T-cell (primary cell): ENCODE measurements around the gene MYH11. TPM values are rescaled to one million over a fixed set of nuclear protein-coding genes. Genes with fewer than 3 reads are reported as not detected.
A peak's percentile ranks its signal among the peaks of the same experiment; 100 is the strongest.

ENCODE experiments used
- ATAC-seq, 4 experiments: fragments of 200-7000 bp in 3 of 4; fragments of 150-1000 bp in 1 of 4; cut with Tn5 transposase; replicated peaks in 1 of 4; 1 replicate in 3 of 4; 2 replicates in 1 of 4; pipeline ENCODE4 v1.10.0; 2021; ENCODE audit warnings: moderate library complexity in 3 of 4, mild to moderate bottlenecking in 2 of 4, moderate number of reproducible peaks in 1 of 4
- CTCF ChIA-PET, 2 donors: fragments of 300-600 bp; sonication (Branson Sonifier 250); formaldehyde crosslinking; loops; one replicate each; lab custom pipeline; 2022; ENCODE audit warnings: antibody characterized with exemption in 2 of 2; lab: Charles Lee
- POLR2A ChIA-PET, 2 donors: fragments of 300-600 bp; sonication (Branson Sonifier 250); formaldehyde crosslinking; loops; one replicate each; lab custom pipeline; 2022; ENCODE audit warnings: antibody characterized with exemption in 2 of 2; lab: Charles Lee
- DNase-seq, 35 experiments: peaks; one replicate each; pipeline versions ENCODE4 v3.0.0 to v3.0.0-alpha.2; 2013 to 2023
- H3K27ac ChIP-seq: one replicate; pipeline ENCODE4 v1.5.1; 2013; ENCODE audit warnings: low read length
- H3K27me3 ChIP-seq, 2 experiments: replicated peaks in 1 of 2; 1 replicate in 1 of 2; 2 replicates in 1 of 2; pipeline versions ENCODE4 v1.6.1 to v1.7.0; 2013; ENCODE audit warnings: low read length in 1 of 2, mixed read lengths in 1 of 2; ENCODE audit not compliant: control insufficient read depth in 2 of 2, insufficient read depth in 2 of 2; ENCODE audit errors: extremely low read depth in 1 of 2
- H3K36me3 ChIP-seq, 2 donors: 1 replicate in 1 of 2; 2 replicates in 1 of 2; pipeline versions ENCODE4 v1.6.1 to v1.7.0; 2013; ENCODE audit warnings: low read length in 1 of 2; ENCODE audit not compliant: control insufficient read depth in 2 of 2, insufficient read depth in 1 of 2; ENCODE audit errors: extremely low read depth in 1 of 2
- H3K4me1 ChIP-seq, 2 experiments: 1 replicate in 1 of 2; 2 replicates in 1 of 2; pipeline versions ENCODE4 v1.6.1 to v1.7.0; 2013; ENCODE audit warnings: low read length in 2 of 2, mixed read lengths in 1 of 2; ENCODE audit not compliant: insufficient read depth in 2 of 2, control insufficient read depth in 1 of 2; ENCODE audit errors: extremely low read depth in 1 of 2
- H3K4me3 ChIP-seq, 2 donors: 1 replicate in 1 of 2; 2 replicates in 1 of 2; pipeline versions ENCODE4 v1.5.1 to v1.7.0; 2013; ENCODE audit warnings: mild to moderate bottlenecking in 2 of 2, low read length in 1 of 2, moderate library complexity in 1 of 2; ENCODE audit not compliant: control insufficient read depth in 1 of 2; ENCODE audit errors: extremely low read depth in 1 of 2
- H3K9me3 ChIP-seq: 2 replicates; pipeline ENCODE4 v1.7.0; 2013
- H3K27ac Mint-ChIP-seq, 2 donors: one replicate each; pipeline ENCODE4 v1.8.0; 2020 to 2021; ENCODE audit warnings: mild to moderate bottlenecking in 2 of 2, mixed read lengths in 2 of 2
- H3K27me3 Mint-ChIP-seq, 2 donors: one replicate each; pipeline ENCODE4 v1.8.0; 2021 to 2022; ENCODE audit warnings: mixed read lengths in 2 of 2
- H3K36me3 Mint-ChIP-seq: one replicate; pipeline ENCODE4 v1.8.0; 2021; ENCODE audit warnings: mixed read lengths
- H3K4me1 Mint-ChIP-seq, 3 donors: one replicate each; pipeline ENCODE4 v1.8.0; 2020 to 2022; ENCODE audit warnings: mixed read lengths in 3 of 3, mild to moderate bottlenecking in 1 of 3
- H3K4me3 Mint-ChIP-seq, 3 donors: one replicate each; pipeline ENCODE4 v1.8.0; 2020 to 2022; ENCODE audit warnings: mild to moderate bottlenecking in 3 of 3, mixed read lengths in 3 of 3, moderate library complexity in 3 of 3
- H3K9me3 Mint-ChIP-seq, 3 donors: one replicate each; pipeline ENCODE4 v1.8.0; 2020 to 2022; ENCODE audit warnings: mixed read lengths in 3 of 3
- WGBS: methylation state at CpG from one replicate; pipeline ENCODE4 v1.1.5; 2013; ENCODE audit warnings: missing lambda C conversion rate; ENCODE audit not compliant: insufficient coverage; 5-methylcytosine and 5-hydroxymethylcytosine counted together
- total RNA-seq, 35 experiments: library from RNA in 6 of 35; stranded (reverse) in 6 of 35; fragments of 120-200 nt in 1 of 35; gene quantifications; one replicate each; pipeline versions ENCODE4 v1.2.1 to v1.2.4 and lab custom pipeline; 2013 to 2026

The MYH11 gene
- total RNA-seq, 5 donors from 2014 or later (not counting 1 experiment from before 2014, with no cell fraction given): 0.56 to 0.93 (median 0.66) TPM; not detected in 2

DNA sequence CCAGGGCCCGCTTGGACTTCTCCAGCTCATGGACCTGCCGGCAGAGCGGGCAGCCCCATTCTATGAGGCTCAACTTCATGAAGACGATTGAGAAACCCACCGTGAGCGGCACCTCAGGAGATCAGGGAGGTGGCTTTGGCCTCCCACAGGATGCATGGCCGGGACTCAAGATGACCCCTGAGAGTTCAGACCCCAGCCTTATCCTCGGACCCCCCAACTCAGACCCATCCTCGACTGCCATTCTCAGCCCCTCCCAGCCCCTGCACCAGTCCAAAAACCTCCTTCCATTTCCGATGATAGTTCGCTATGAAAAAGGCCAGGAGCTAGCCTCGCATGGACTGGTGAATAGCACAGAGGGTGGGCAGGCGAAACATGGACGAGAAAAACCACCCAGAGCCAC lies 135.8 kb downstream of the MYH11 start:
- Mint-ChIP-seq H3K36me3 (peaks cover 53% of the 10 kb centered on the region), H3K27me3 (no peaks in the 10 kb centered on the region), H3K4me1 (no peaks in the 10 kb centered on the region), H3K9me3 (no peaks in the 10 kb centered on the region), H3K27ac (no peak overlapping the region), H3K4me3 (no peak overlapping the region)
- H3K4me3 ChIP-seq: no peak overlapping the region
- H3K27me3 ChIP-seq: no peaks in the 10 kb centered on the region
- POLR2A ChIA-PET: interaction anchor here in 1 of 2 donors (0.5 to 0.6 kb wide), 2 partner anchors 40 to 181 kb away, joined by 3 to 7 read pairs; no protein-coding TSS in a partner anchor
- WGBS: 99% methylated on average over 13 of the region's 14 CpGs
- H3K9me3 ChIP-seq: no peaks in the 10 kb centered on the region
- CTCF ChIA-PET: interaction anchor here in 1 of 2 donors (0.6 kb wide), 1 partner anchor 106 kb away, joined by 3 read pairs; no protein-coding TSS in a partner anchor
- DNase-seq (no peak), ATAC-seq (no peak)
- H3K36me3 ChIP-seq: peaks cover 24 to 67% of the 10 kb centered on the region in 2 donors
- no peaks in the 10 kb centered on the region for H3K4me1 ChIP-seq
- no peak overlapping the region for H3K27ac ChIP-seq

DNA sequence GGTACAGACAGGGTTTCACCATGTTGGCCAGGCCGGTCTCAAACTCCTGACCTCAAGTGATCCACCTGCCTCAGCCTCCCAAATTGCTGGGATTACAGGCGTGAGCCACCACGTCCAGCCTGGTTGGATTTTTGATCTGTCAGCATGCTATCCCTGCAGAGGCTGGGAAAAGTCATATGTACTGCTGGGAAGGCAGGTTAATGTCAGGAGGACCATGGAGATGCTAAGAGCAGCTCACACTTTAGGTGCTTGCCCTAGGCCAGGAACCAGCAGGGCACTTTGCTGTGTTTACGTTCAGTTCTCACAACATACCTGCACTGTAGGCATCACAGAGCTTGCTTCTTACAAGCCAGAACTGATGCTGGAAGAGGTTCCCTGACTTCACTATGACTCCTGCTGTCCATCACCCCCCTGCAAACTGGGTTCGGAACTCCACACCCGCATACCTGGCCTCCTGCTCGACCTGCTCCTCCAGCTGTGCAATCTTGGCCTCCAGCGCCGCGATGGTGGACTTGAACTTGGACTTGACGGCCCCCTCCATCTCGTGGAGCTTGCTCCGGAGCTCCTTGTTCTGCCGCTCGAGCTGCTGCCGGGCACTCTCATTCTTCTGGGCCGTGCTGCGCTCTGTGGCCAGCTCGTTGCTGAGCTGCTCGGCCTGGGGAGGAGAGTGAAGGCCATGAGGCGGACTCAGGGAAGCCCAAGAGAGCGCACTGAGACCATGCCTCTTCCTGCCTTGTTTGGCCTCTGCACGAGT lies 140.0 kb downstream of the MYH11 start:
- H3K9me3 ChIP-seq: no peaks in the 10 kb centered on the region
- no peak overlapping the region for H3K27ac Mint-ChIP-seq
- H3K4me3 Mint-ChIP-seq: no peak overlapping the region

DNA sequence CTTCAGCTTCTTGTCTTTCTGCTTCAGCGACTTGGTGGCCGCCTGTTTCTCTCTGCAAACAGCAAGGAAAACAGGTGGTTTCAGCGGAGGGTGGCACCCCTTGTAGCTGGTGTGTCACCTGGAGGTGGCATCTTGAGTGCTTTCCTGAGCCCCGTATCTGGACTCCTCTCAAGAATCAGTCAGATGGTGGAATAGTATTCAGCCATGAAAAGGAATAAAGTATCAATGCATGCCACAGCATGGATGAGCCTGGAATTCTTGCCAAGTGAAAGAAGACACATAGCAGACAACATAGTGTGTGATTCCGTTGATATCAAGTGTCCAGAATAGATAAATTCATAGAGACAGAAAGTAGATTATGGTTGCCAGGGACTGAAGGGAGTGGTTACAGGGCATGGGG lies 141.6 kb downstream of the MYH11 start:
- H3K27ac Mint-ChIP-seq: no peak overlapping the region
- no peak overlapping the region for H3K4me3 Mint-ChIP-seq
- CTCF ChIA-PET: no interaction called here
- WGBS: 94% methylated on average over 5 of the region's 5 CpGs
- peaks cover 2 to 24% (median 6%) of the 10 kb centered on the region in 3 donors for H3K4me1 Mint-ChIP-seq
- DNase-seq: no peak
- POLR2A ChIA-PET: no interaction called here
- Histone ChIP-seq H3K27me3 (no peaks in the 10 kb centered on the region), H3K4me3 (no peak overlapping the region), H3K9me3 (no peaks in the 10 kb centered on the region), H3K4me1 (peaks cover 0 to 2% of the 10 kb centered on the region in 2 experiments), H3K27ac (no peak overlapping the region), H3K36me3 (peaks cover 9 to 47% of the 10 kb centered on the region in 2 donors)
- no peak for ATAC-seq
- H3K9me3 Mint-ChIP-seq: no peaks in the 10 kb centered on the region
- no peaks in the 10 kb centered on the region for H3K27me3 Mint-ChIP-seq
- peaks cover 37% of the 10 kb centered on the region for H3K36me3 Mint-ChIP-seq

More for the DNA sequence above, 140.0 kb downstream of the MYH11 start:
- H3K36me3 ChIP-seq: peaks cover 11 to 53% of the 10 kb centered on the region in 2 donors
- H3K4me3 ChIP-seq: no peak overlapping the region
- H3K27me3 ChIP-seq: no peaks in the 10 kb centered on the region
- no peaks in the 10 kb centered on the region for H3K9me3 Mint-ChIP-seq
- peaks cover 2 to 21% (median 6%) of the 10 kb centered on the region in 3 donors for H3K4me1 Mint-ChIP-seq
- no peaks in the 10 kb centered on the region for H3K27me3 Mint-ChIP-seq
- H3K4me1 ChIP-seq: no peaks in the 10 kb centered on the region
- no peak for ATAC-seq
- H3K36me3 Mint-ChIP-seq: peaks cover 45% of the 10 kb centered on the region
- WGBS: 98% methylated on average over 17 of the region's 23 CpGs
- H3K27ac ChIP-seq: no peak overlapping the region
- no peak for DNase-seq
- ChIA-PET CTCF (interaction anchor here in 1 of 2 donors (0.6 kb wide), 1 partner anchor 11 kb away, joined by 3 read pairs; no protein-coding TSS in a partner anchor), POLR2A (no interaction called here)

DNA sequence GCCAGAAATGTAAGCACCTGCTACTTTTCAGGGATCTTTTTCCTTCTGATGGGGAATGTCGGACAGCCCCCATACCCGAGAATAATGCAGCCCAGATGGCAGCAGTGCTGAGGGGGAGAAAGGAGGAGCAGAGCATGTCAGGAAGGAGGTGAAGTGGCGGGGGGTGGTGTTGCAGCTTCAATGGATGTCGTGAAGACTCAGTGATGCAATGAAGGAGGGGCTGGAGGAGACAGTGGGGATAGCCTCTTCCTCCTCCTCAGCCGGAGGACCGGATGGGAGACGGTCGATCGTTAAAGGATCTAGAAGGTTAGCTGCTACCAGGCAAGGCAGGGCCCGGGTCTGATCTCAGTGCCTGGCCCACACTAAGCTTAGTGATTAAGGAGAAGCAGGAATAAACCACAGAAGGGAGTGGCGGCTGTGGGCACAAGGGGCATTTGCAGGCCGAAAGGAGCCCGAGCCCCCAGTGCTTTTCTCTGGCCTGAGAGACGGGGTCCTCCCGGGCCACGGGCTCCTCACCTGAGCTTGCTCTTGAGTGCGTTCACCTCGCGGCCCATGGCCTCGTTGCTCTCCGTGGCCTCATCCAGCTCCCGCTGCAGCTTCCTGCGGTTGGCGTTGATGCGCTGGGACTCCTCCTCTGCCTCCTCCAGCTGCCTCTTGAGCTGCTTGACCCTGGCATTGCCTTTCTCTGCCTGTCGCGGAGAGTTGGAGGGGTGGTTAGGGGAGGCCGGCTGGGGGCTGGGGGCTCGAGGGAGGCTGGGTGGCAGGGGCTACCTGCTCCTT lies 142.2 kb downstream of the MYH11 start:
- Histone ChIP-seq H3K36me3 (peaks cover 5 to 46% of the 10 kb centered on the region in 2 donors), H3K27me3 (no peaks in the 10 kb centered on the region), H3K27ac (no peak overlapping the region), H3K4me1 (peaks cover 0 to 2% of the 10 kb centered on the region in 2 experiments), H3K9me3 (no peaks in the 10 kb centered on the region), H3K4me3 (no peak overlapping the region)
- Mint-ChIP-seq H3K27me3 (no peaks in the 10 kb centered on the region), H3K4me1 (peaks cover 2 to 24% (median 6%) of the 10 kb centered on the region in 3 donors), H3K9me3 (no peaks in the 10 kb centered on the region), H3K27ac (peak overlapping the region in 1 of 2 donors; percentile 22), H3K36me3 (peaks cover 33% of the 10 kb centered on the region), H3K4me3 (no peak overlapping the region)
- POLR2A ChIA-PET: no interaction called here
- DNase-seq (no peak), ATAC-seq (no peak)
- CTCF ChIA-PET: interaction anchor here in 1 of 2 donors (0.6 kb wide), 1 partner anchor 284 kb away, joined by 3 read pairs; no protein-coding TSS in a partner anchor
- 97% methylated on average over 16 of the region's 29 CpGs for WGBS

DNA sequence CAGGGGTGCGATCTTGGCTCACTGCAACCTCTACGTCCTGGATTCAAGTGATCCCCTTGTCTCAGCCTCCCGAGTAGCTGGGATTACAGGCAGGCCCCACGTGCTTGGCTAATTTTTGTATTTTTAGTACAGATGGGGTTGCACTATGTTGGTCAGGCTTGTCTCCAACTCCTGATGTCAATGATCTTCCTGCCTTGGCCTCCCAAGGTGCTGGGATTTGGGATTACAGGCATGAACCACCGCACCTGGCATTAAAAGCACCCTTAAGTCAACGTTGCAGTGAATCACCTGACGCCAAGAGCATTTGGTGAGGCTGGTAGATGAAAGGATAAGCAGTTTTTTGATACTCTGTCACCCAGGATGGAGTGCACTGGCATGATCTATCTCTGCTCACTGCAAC lies 147.8 kb downstream of the MYH11 start:
- Histone ChIP-seq H3K27ac (no peak overlapping the region), H3K36me3 (peaks cover 0 to 31% of the 10 kb centered on the region in 2 donors), H3K9me3 (no peaks in the 10 kb centered on the region), H3K4me1 (peaks cover 0 to 9% of the 10 kb centered on the region in 2 experiments), H3K27me3 (no peaks in the 10 kb centered on the region), H3K4me3 (no peak overlapping the region)
- H3K4me1 Mint-ChIP-seq: peaks cover 6 to 30% (median 16%) of the 10 kb centered on the region in 3 donors
- peaks cover 16% of the 10 kb centered on the region for H3K36me3 Mint-ChIP-seq
- H3K9me3 Mint-ChIP-seq: no peaks in the 10 kb centered on the region
- ATAC-seq: no peak
- no peak overlapping the region for H3K27ac Mint-ChIP-seq
- WGBS: 94% methylated on average over 4 of the region's 7 CpGs
- ChIA-PET CTCF (no interaction called here), POLR2A (no interaction called here)
- H3K4me3 Mint-ChIP-seq: no peak overlapping the region
- H3K27me3 Mint-ChIP-seq: no peaks in the 10 kb centered on the region
- no peak for DNase-seq

DNA sequence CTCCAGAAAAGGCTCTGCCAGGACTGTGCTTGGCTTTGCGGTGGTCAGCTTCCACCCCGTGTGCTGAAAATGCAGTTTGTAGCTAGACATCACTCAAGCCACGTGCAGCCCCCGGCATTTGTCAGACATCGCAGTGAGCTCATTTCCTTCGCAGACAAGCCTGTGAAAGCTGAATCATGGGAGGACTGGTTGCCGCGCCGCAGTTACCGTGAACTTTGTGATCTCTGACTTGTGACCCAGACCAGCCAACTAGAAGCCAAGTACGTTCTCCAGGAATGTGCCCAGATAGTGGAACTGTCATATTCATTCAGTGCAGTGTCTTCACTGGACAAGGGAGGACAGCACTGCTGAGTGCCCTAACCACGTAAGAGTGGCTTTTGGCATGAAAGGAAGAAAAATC lies 148.7 kb downstream of the MYH11 start:
- H3K27me3 Mint-ChIP-seq: no peaks in the 10 kb centered on the region
- ChIA-PET CTCF (no interaction called here), POLR2A (no interaction called here)
- no peaks in the 10 kb centered on the region for H3K9me3 Mint-ChIP-seq
- H3K27ac ChIP-seq: no peak overlapping the region
- peaks cover 14 to 30% (median 23%) of the 10 kb centered on the region in 3 donors for H3K4me1 Mint-ChIP-seq
- H3K4me3 Mint-ChIP-seq: no peak overlapping the region
- no peak for DNase-seq
- peaks cover 0 to 31% of the 10 kb centered on the region in 2 donors for H3K36me3 ChIP-seq
- H3K27me3 ChIP-seq: no peaks in the 10 kb centered on the region
- no peaks in the 10 kb centered on the region for H3K9me3 ChIP-seq
- WGBS: 98% methylated on average over 11 of the region's 12 CpGs
- H3K27ac Mint-ChIP-seq: no peak overlapping the region
- peaks cover 11% of the 10 kb centered on the region for H3K36me3 Mint-ChIP-seq
- no peak overlapping the region for H3K4me3 ChIP-seq
- H3K4me1 ChIP-seq: peaks cover 0 to 12% of the 10 kb centered on the region in 2 experiments
- no peak for ATAC-seq
